GM18873 (cell line): ENCODE measurements around the gene PNCK.

Experiments
- ATAC-seq: cut with Tn5 transposase; IDR thresholded peaks from one replicate; pipeline ENCODE4 v1.9.1; 2021; ENCODE audit warnings: mild to moderate bottlenecking, moderate library complexity, moderate number of reproducible peaks; ENCODE audit not compliant: unreplicated experiment, low FRiP score

Gene PNCK

GRCh38 chrX:153643431-153644351, 29.9 kb downstream of the PNCK start:
- ATAC-seq: no peak

- no peak for ATAC-seq
Measured at GRCh38 chrX:153642655-153643430, 30.8 kb downstream of the PNCK start.

GRCh38 chrX:153642051-153642654, 31.5 kb downstream of the PNCK start:
- no peak for ATAC-seq

GRCh38 chrX:153641627-153642026, 32.0 kb downstream of the PNCK start:
- no peak for ATAC-seq

- ATAC-seq: no peak
Measured at GRCh38 chrX:153640736-153641575, 32.7 kb downstream of the PNCK start.

- no peak for ATAC-seq
Measured at GRCh38 chrX:153640045-153640686, 33.4 kb downstream of the PNCK start.

GRCh38 chrX:153639177-153640044, 34.2 kb downstream of the PNCK start:
- no peak for ATAC-seq

DNA sequence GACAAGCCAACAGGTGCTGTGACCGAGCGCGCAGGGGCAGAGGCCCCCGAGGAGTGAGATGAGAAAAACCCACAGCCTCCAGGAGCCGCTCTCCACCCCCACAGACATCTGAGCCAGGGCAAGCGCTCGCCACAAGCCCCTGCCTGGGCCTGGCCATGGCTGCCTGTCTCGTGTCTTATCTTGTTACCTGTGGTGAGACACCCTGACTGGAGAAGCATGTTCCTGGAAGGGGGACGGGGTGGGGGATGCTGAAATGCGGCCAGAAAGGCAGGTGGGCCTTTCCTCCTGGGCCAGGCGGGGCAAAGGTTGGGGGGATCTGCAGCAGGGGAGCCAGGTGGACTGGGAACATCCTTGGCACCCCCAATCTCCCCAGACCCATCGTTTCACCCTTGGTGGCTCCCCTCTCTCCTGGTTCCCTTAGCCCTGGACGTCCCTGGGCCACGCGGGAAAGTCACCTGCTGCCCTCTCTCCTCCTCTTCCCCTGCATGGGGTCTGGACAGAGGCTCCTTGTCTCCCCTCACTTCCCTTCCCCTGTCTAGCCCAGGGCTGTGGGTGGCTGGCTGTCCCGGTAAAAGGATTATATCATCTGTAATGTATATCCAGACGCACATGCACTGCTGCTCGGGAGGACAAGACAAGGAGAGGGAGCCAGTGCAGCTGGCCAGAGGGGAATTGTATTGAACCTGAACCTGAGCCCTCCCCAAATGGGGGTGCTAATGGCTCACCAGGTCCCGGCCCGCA, 35.0 kb downstream of the PNCK start:
- ATAC-seq: no peak

DNA sequence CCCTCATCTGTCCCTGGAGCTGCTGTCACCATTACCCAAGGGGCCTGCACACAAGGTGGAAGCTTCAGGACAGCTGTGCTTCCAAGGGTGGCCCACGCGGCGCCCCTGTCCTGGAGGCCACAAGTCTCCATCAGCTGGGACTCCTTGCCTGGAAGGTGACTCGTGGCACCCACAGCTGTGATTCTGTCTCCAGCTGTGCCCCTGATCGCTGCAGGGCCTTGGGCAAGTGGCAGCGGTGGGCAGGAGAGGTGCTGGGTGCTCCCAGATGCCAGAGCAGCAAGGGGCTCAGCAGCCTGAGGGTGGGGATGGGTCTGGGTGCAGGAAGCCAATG, 35.6 kb downstream of the PNCK start:
- no peak for ATAC-seq

DNA sequence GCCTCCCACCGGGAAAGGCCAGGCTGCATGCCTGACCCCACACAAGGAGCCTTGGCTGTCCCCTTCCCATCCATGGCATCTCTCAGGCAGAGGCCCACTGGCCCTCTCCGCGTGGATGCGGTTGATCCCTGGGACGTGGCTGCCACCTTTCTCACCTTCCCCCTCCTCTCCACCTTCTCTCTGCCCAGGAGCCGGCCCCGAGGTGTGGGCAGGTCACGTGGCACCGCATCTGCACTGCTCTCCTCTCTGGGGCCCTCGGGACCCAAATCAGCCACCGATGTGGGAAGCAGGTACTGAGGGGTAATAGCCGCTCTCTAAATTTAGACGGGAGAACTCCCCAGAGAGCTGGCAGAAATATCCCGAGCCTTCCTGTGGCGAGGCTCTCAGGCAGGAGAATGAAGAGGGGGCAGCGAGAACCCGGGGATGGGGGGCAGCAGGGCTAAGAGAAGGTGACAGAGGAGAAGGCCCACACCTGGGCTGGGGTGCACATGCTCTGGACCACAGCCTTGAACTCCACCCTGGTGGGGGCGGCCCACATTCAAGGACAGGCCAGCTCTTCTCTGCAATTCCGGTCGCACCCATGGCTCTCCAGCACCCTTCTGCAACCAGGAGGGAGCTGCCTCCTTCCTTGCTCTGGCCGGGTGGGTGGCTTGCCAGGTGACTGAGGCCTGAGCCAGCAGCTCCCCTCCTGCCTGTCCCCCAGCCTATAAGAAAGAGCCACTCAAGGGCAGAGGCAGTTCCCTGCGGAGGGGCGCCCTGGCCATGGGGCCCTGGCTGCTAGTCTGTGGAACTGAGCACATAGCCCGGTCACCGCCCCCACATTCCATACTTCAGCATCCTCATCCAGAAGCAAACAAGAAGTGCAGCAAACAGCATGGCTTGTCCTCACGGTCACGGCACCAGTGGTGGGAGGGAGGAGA, 36.2 kb downstream of the PNCK start:
- ATAC-seq: no peak

GRCh38 chrX:153636716-153637115, 36.9 kb downstream of the PNCK start:
- no peak for ATAC-seq

GRCh38 chrX:153635788-153636668, 37.6 kb downstream of the PNCK start:
- ATAC-seq: no peak

DNA sequence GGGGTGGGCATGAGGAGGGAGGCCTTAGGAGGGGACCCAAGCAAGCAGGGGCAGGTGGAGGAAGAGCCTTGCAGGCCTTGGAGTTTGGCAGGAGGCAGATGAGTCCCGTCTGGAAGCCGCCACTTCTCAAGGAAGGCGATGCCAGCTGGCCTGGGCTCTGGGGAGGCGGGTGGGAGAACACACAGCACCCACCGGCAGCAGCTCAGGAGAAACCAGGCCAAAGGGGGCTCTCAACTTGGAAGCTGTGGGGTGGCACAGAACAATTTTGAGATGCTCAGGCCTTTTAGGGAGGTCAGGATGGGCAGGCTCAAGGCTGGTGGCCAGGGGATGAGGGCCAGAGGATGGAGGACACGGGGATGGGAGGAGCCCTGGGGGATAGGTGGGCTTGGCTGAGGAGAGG, 38.2 kb downstream of the PNCK start:
- ATAC-seq: no peak

- no peak for ATAC-seq
Measured at GRCh38 chrX:153634832-153635231, 38.8 kb downstream of the PNCK start.

DNA sequence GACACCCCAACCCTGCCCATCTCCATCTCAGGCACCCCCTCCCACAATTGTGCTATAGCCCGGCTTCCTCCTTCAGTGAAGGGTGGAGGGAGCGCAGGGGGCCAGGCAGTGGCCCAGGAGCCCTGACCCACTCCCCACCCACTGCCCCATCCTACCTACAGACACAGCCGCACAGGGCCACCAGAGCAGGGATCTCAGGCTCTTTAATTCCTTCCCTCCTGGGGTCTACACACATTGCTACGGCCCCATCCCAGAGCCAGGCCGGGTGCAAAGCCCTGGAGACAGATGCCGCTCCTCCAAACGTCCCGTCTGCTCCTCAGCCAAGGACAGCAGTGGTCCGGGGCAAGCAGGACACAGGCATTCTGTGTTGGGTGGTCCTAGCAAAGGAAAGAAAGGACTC, 39.4 kb downstream of the PNCK start:
- ATAC-seq: no peak

DNA sequence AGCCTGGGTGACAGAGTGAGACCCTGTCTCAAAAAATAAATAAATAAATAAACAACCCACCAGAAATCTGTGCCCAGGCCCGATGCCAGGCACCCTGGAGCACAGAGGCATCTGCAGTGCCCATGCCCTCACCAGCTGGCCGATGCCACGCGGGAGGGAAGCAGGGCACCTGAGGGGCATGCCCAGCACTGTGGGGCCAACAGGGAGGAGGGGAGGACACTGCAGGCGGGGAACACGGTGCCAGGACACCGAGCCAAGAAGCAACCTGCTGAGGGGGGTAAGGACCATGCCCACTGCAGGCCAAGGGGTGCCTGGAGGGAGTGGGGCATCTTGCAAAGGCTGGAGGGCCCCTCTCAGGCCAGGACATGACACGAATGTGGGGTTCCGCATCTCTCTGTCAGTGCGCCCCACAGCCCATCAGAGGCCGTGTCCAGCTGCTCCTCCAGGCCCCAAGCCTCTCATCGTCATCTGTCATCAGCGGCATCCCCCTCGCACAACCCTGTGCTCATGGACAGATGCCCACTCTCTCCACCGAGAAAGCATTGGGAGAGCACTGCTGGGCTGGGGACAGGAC, 39.9 kb downstream of the PNCK start:
- no peak for ATAC-seq
